Mesothelial cell of epicardium (in vitro differentiated cells): Measurements from ENCODE around the gene YARS1. TPM values are rescaled to one million over a fixed set of nuclear protein-coding genes. Genes with fewer than 3 reads are reported as not detected.

Experiments used
- DNase-seq, 2 experiments: peaks; one replicate each; pipeline ENCODE4 v3.0.0; 2021; ENCODE audit warnings: low spot score in 2 of 2; ENCODE audit not compliant: unreplicated experiment in 2 of 2
- H3K27ac Mint-ChIP-seq: 2 replicates; pipeline ENCODE4 v1.8.0; 2021; ENCODE audit warnings: mixed read lengths
- H3K27me3 Mint-ChIP-seq: 2 replicates; pipeline ENCODE4 v1.8.0; 2021; ENCODE audit warnings: low read depth, mixed read lengths
- H3K36me3 Mint-ChIP-seq: 2 replicates; pipeline ENCODE4 v1.8.0; 2021; ENCODE audit warnings: mixed read lengths
- H3K4me1 Mint-ChIP-seq: 2 replicates; pipeline ENCODE4 v1.8.0; 2021; ENCODE audit warnings: mixed read lengths
- H3K4me3 Mint-ChIP-seq: 2 replicates; pipeline ENCODE4 v1.8.0; 2021; ENCODE audit warnings: mild to moderate bottlenecking, moderate library complexity, mixed read lengths
- H3K9me3 Mint-ChIP-seq: 2 replicates; pipeline ENCODE4 v1.8.0; 2021; ENCODE audit warnings: mixed read lengths
- CTCF ChIP-seq: fragments of 200-600 bp; sonication (generic); IDR thresholded peaks from one replicate; pipeline ENCODE4 v1.5.0; 2021; ENCODE audit warnings: antibody characterized with exemption; ENCODE audit not compliant: unreplicated experiment
- total RNA-seq: library from RNA; stranded (reverse); gene quantifications from 3 replicates; pipeline ENCODE4 v1.2.1, GENCODE V29; 2021

The YARS1 gene
- total RNA-seq, 1 donor from 2014 or later: 101 TPM

GRCh38 chr1:32743380-32744070 is 73.6 kb downstream of the YARS1 start:
- H3K36me3 Mint-ChIP-seq: no peaks in the 10 kb centered on the region
- H3K27me3 Mint-ChIP-seq: no peaks in the 10 kb centered on the region
- peak overlapping the region; percentile 82 for H3K27ac Mint-ChIP-seq
- no peak for TF ChIP-seq CTCF
- DNase-seq: no peak
- H3K9me3 Mint-ChIP-seq: no peaks in the 10 kb centered on the region
- H3K4me1 Mint-ChIP-seq: peaks cover 32% of the 10 kb centered on the region
- H3K4me3 Mint-ChIP-seq: peak overlapping the region; percentile 80

- no peak for TF ChIP-seq CTCF
- Mint-ChIP-seq H3K4me1 (peaks cover 32% of the 10 kb centered on the region), H3K36me3 (no peaks in the 10 kb centered on the region), H3K4me3 (peak overlapping the region; percentile 80), H3K27ac (peak overlapping the region; percentile 82), H3K9me3 (no peaks in the 10 kb centered on the region), H3K27me3 (no peaks in the 10 kb centered on the region)
- no peak for DNase-seq
These were observed 74.2 kb downstream of the YARS1 start for GRCh38 chr1:32742956-32743355.

- peak in 1 of 2 experiments; percentile 56 for DNase-seq
These were observed 74.8 kb downstream of the YARS1 start for GRCh38 chr1:32742199-32742947.

GRCh38 chr1:32741413-32742198 is 75.6 kb downstream of the YARS1 start:
- DNase-seq: no peak
- H3K27me3 Mint-ChIP-seq: no peaks in the 10 kb centered on the region
- H3K27ac Mint-ChIP-seq: peak overlapping the region; percentile 87
- H3K4me3 Mint-ChIP-seq: peak overlapping the region; percentile 82
- no peaks in the 10 kb centered on the region for H3K9me3 Mint-ChIP-seq
- H3K36me3 Mint-ChIP-seq: no peaks in the 10 kb centered on the region
- peak; percentile 39 for TF ChIP-seq CTCF
- H3K4me1 Mint-ChIP-seq: peaks cover 40% of the 10 kb centered on the region

More at GRCh38 chr1:32742199-32742947, 74.8 kb downstream of the YARS1 start:
- Mint-ChIP-seq H3K36me3 (no peaks in the 10 kb centered on the region), H3K27me3 (no peaks in the 10 kb centered on the region), H3K27ac (peak overlapping the region; percentile 82), H3K4me1 (peaks cover 36% of the 10 kb centered on the region), H3K9me3 (no peaks in the 10 kb centered on the region), H3K4me3 (peak overlapping the region; percentile 80)
- TF ChIP-seq CTCF: no peak

GRCh38 chr1:32741059-32741412 is 76.1 kb downstream of the YARS1 start:
- H3K36me3 Mint-ChIP-seq: no peaks in the 10 kb centered on the region
- TF ChIP-seq CTCF: no peak
- peaks cover 41% of the 10 kb centered on the region for H3K4me1 Mint-ChIP-seq
- H3K4me3 Mint-ChIP-seq: peak overlapping the region; percentile 82
- peak overlapping the region; percentile 87 for H3K27ac Mint-ChIP-seq
- no peaks in the 10 kb centered on the region for H3K27me3 Mint-ChIP-seq
- no peaks in the 10 kb centered on the region for H3K9me3 Mint-ChIP-seq
- DNase-seq: no peak
